ENCODE measurements around the gene GPR132.

DNA sequence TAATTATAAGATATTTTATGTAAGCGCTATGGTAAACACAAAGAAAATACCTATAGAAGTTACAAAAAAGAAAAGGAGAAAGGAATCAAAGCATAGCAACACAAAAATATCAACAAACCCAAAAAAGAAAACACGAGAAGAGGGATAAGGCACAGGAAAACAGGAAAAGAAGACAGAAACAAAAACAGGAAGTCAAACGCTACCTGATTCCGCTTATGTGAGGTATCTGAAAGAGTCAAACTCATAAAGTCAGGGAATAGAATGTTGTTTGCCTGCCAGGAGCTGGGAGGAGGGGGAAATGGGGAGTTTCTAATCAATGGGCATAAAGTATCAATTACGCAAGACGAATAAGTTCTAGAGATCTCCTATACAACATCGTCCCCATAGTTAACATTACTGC, 39.9 kb upstream of the GPR132 start:
- TF ChIP-seq CTCF (optimal IDR thresholded peaks at IDR 0.05 in 1 of 3, IDR thresholded peaks at IDR 0.05 in 1 of 3, conservative IDR thresholded peaks at IDR 0.05 in 1 of 3; ENCODE audit: extremely low read depth in 1 of 3, insufficient read depth in 2 of 3, low read length in 3 of 3): no peak
- TF ChIP-seq EZH2 (IDR thresholded peaks at IDR 0.05; ENCODE audit: low read length): no peak
